CD14-positive monocyte (primary cell): ENCODE measurements around the gene SLIT1. TPM values are rescaled to one million over a fixed set of nuclear protein-coding genes. Genes with fewer than 3 reads are reported as not detected.
A peak's percentile ranks its signal among the peaks of the same experiment; 100 is the strongest.

Experiments used
- DNase-seq, 3 donors: peaks; one replicate each; pipeline ENCODE4 v3.0.0-alpha.2; 2011 to 2022
- H2AFZ ChIP-seq: 2 replicates; pipeline ENCODE4 v1.6.0; 2012; ENCODE audit warnings: mild to moderate bottlenecking, low read depth, low read length, inconsistent platforms; ENCODE audit not compliant: insufficient read depth, poor library complexity, severe bottlenecking
- H3K27ac ChIP-seq, 2 donors: 1 replicate in 1 of 2; 2 replicates in 1 of 2; pipeline ENCODE4 v1.5.1; 2012 to 2013; ENCODE audit warnings: low read length in 2 of 2, control low read depth in 1 of 2, inconsistent platforms in 1 of 2, low read depth in 1 of 2, mild to moderate bottlenecking in 1 of 2
- H3K27me3 ChIP-seq, 2 donors: one replicate each; pipeline versions ENCODE4 v1.6.0 to v1.6.1; 2011 to 2013; ENCODE audit warnings: low read length in 2 of 2; ENCODE audit not compliant: control insufficient read depth in 2 of 2, insufficient read depth in 2 of 2
- H3K36me3 ChIP-seq, 2 donors: replicated peaks in 1 of 2; 1 replicate in 1 of 2; 2 replicates in 1 of 2; pipeline versions ENCODE4 v1.5.1 to v1.6.1; 2012 to 2013; ENCODE audit warnings: low read length in 2 of 2, control low read depth in 1 of 2, inconsistent platforms in 1 of 2, mild to moderate bottlenecking in 1 of 2; ENCODE audit not compliant: insufficient read depth in 2 of 2, control insufficient read depth in 1 of 2
- H3K4me1 ChIP-seq, 2 donors: 1 replicate in 1 of 2; 2 replicates in 1 of 2; pipeline versions ENCODE4 v1.5.1 to v1.6.1; 2012 to 2013; ENCODE audit warnings: low read length in 2 of 2, control low read depth in 1 of 2, inconsistent platforms in 1 of 2, mild to moderate bottlenecking in 1 of 2, moderate library complexity in 1 of 2; ENCODE audit not compliant: insufficient read depth in 2 of 2, control insufficient read depth in 1 of 2
- H3K4me2 ChIP-seq: replicated peaks from 2 replicates; pipeline ENCODE3; 2012; ENCODE audit warnings: low read length, moderate library complexity, mild to moderate bottlenecking; ENCODE audit not compliant: poor library complexity, severe bottlenecking; ENCODE audit errors: extremely low read depth
- H3K4me3 ChIP-seq, 3 experiments: fragments of 200-600 bp in 1 of 3; sonication (generic) in 1 of 3; replicated peaks in 1 of 3; 1 replicate in 2 of 3; 2 replicates in 1 of 3; pipeline ENCODE4 v1.5.1; 2011 to 2013; ENCODE audit warnings: low read length in 3 of 3, mild to moderate bottlenecking in 3 of 3, control low read depth in 2 of 3, low read depth in 2 of 3, inconsistent platforms in 1 of 3, moderate library complexity in 1 of 3
- H3K79me2 ChIP-seq: 2 replicates; pipeline ENCODE4 v1.6.0; 2012; ENCODE audit warnings: mild to moderate bottlenecking, control low read depth, inconsistent platforms, low read length, moderate library complexity; ENCODE audit not compliant: insufficient read depth
- H3K9ac ChIP-seq: 2 replicates; pipeline ENCODE4 v1.6.0; 2017; ENCODE audit warnings: low read length, mild to moderate bottlenecking; ENCODE audit not compliant: insufficient read depth, poor library complexity, severe bottlenecking
- H3K9me3 ChIP-seq, 2 donors: replicated peaks in 1 of 2; 1 replicate in 1 of 2; 2 replicates in 1 of 2; pipeline versions ENCODE4 v1.5.1 to v1.6.1; 2012 to 2013; ENCODE audit warnings: low read length in 2 of 2, control low read depth in 1 of 2; ENCODE audit not compliant: control insufficient read depth in 1 of 2, insufficient read depth in 1 of 2
- H4K20me1 ChIP-seq: 2 replicates; pipeline ENCODE4 v1.6.0; 2012; ENCODE audit warnings: mild to moderate bottlenecking, low read length, control low read depth, moderate library complexity; ENCODE audit not compliant: insufficient read depth
- H3K27ac Mint-ChIP-seq, 7 donors: one replicate each; pipeline ENCODE4 v1.8.0; 2020; ENCODE audit warnings: mild to moderate bottlenecking in 7 of 7, mixed read lengths in 7 of 7, moderate library complexity in 6 of 7, inconsistent platforms in 2 of 7
- H3K27me3 Mint-ChIP-seq, 3 donors: one replicate each; pipeline ENCODE4 v1.8.0; 2021 to 2022; ENCODE audit warnings: low read depth in 3 of 3, mild to moderate bottlenecking in 3 of 3, mixed read lengths in 3 of 3, moderate library complexity in 3 of 3, inconsistent platforms in 1 of 3
- H3K36me3 Mint-ChIP-seq, 2 donors: one replicate each; pipeline ENCODE4 v1.8.0; 2020; ENCODE audit warnings: mixed read lengths in 2 of 2, inconsistent platforms in 1 of 2, mild to moderate bottlenecking in 1 of 2
- H3K4me1 Mint-ChIP-seq: one replicate; pipeline ENCODE4 v1.8.0; 2020; ENCODE audit warnings: mild to moderate bottlenecking, mixed read lengths
- H3K4me3 Mint-ChIP-seq, 2 donors: one replicate each; pipeline ENCODE4 v1.8.0; 2020; ENCODE audit warnings: mild to moderate bottlenecking in 2 of 2, mixed read lengths in 2 of 2, moderate library complexity in 1 of 2
- H3K9me3 Mint-ChIP-seq, 7 donors: one replicate each; pipeline ENCODE4 v1.8.0; 2020 to 2022; ENCODE audit warnings: mixed read lengths in 7 of 7, mild to moderate bottlenecking in 6 of 7, moderate library complexity in 6 of 7, inconsistent platforms in 2 of 7
- CTCF ChIP-seq: fragments of 200-600 bp; IDR thresholded peaks from one replicate; pipeline ENCODE4 v1.8.0; 2022; ENCODE audit warnings: antibody characterized with exemption, mild to moderate bottlenecking
- WGBS: methylation state at CpG from one replicate; pipeline ENCODE4 v1.1.5; 2013; ENCODE audit warnings: missing lambda C conversion rate; ENCODE audit not compliant: insufficient coverage; 5-methylcytosine and 5-hydroxymethylcytosine counted together
- intact Hi-C, 2 donors: fragments of 100-400 bp; cut with micrococcal nuclease; formaldehyde crosslinking; loops; one replicate each; pipeline versions ENCODE4 v1.15.0 to v1.15.1; 2023
- polyA plus RNA-seq, 3 donors: library from polyadenylated mRNA; depleted of rRNA in 1 of 3; unstranded in 2 of 3; stranded (reverse) in 1 of 3; fragments of 300-500 nt in 2 of 3; fragments of >200 nt in 1 of 3; fragmentation: Illumina TruSeq in 2 of 3; gene quantifications; 1 replicate in 2 of 3; 2 replicates in 1 of 3; pipeline ENCODE4 v1.2.3, GENCODE V29; 2012 to 2021

SLIT1 gene
- polyA plus RNA-seq, 3 donors = 0.05 to 0.81 (median 0.16) TPM

GRCh38 chr10:97020452-97021400 lies 165.0 kb downstream of the SLIT1 start:
- Histone ChIP-seq H2AFZ (no peak overlapping the region), H3K36me3 (no peaks in the 10 kb centered on the region), H3K4me3 (no peak overlapping the region), H3K79me2 (no peaks in the 10 kb centered on the region), H4K20me1 (no peaks in the 10 kb centered on the region), H3K4me2 (no peak overlapping the region), H3K4me1 (no peaks in the 10 kb centered on the region), H3K9me3 (no peaks in the 10 kb centered on the region), H3K27me3 (no peaks in the 10 kb centered on the region), H3K9ac (no peak overlapping the region), H3K27ac (no peak overlapping the region)
- H3K27me3 Mint-ChIP-seq = peaks cover 0 to 7% (median 0%) of the 10 kb centered on the region in 3 donors
- DNase-seq = no peak
- H3K27ac Mint-ChIP-seq = peak overlapping the region in 1 of 7 donors; percentile 41
- H3K4me3 Mint-ChIP-seq = no peak overlapping the region
- TF ChIP-seq CTCF = no peak
- peaks cover 15% of the 10 kb centered on the region for H3K4me1 Mint-ChIP-seq
- intact Hi-C loops = loop anchor here in 1 of 2 donors (5.0 kb wide), 1 partner anchor 383 kb away; no protein-coding TSS in a partner anchor
- H3K36me3 Mint-ChIP-seq = no peaks in the 10 kb centered on the region
- no peaks in the 10 kb centered on the region for H3K9me3 Mint-ChIP-seq
- WGBS = 95% methylated on average over 21 of the region's 25 CpGs

- H3K27ac Mint-ChIP-seq = no peak overlapping the region
- Histone ChIP-seq H2AFZ (no peak overlapping the region), H3K9ac (no peak overlapping the region), H3K9me3 (no peaks in the 10 kb centered on the region), H3K27me3 (no peaks in the 10 kb centered on the region), H3K36me3 (no peaks in the 10 kb centered on the region), H3K4me3 (no peak overlapping the region), H3K4me2 (no peak overlapping the region), H3K27ac (no peak overlapping the region), H4K20me1 (no peaks in the 10 kb centered on the region), H3K79me2 (no peaks in the 10 kb centered on the region), H3K4me1 (no peaks in the 10 kb centered on the region)
- DNase-seq = no peak
- no peaks in the 10 kb centered on the region for H3K36me3 Mint-ChIP-seq
- H3K4me3 Mint-ChIP-seq = no peak overlapping the region
- no peaks in the 10 kb centered on the region for H3K9me3 Mint-ChIP-seq
- peaks cover 0 to 7% (median 0%) of the 10 kb centered on the region in 3 donors for H3K27me3 Mint-ChIP-seq
- peaks cover 15% of the 10 kb centered on the region for H3K4me1 Mint-ChIP-seq
- WGBS = 100% methylated on average over 1 of the region's 12 CpGs
- no peak for TF ChIP-seq CTCF
- intact Hi-C loops = no loop called here
Observed at GRCh38 chr10:97019213-97019844, 166.4 kb downstream of the SLIT1 start.
